ENCODE data around the gene GHR.

Gene GHR

GRCh38 chr5:42768106-42768504, 344.9 kb downstream of the GHR start:
- no peak overlapping the region for H3K23ac ChIP-seq (ENCODE audit: low read length)
- no peak overlapping the region for H2BK120ac ChIP-seq (ENCODE audit: low read depth, low read length)
- no peak overlapping the region for H3K4ac ChIP-seq (ENCODE audit: low read depth, low read length)
- H3K79me2 ChIP-seq (ENCODE audit: control insufficient read depth, insufficient read depth, low read length) = no peaks in the 10 kb centered on the region
- WGBS (ENCODE audit: extremely low coverage, insufficient coverage, low lambda C conversion rate) = no CpG with 5 or more reads among the region's 1 CpG
- H3K4me3 ChIP-seq (ENCODE audit: low read length) = no peak overlapping the region
- no peak overlapping the region for H3K56ac ChIP-seq (ENCODE audit: low read length)
- no peak overlapping the region for H3K27ac ChIP-seq (ENCODE audit: low read depth, low read length)
- no peak overlapping the region for H4K8ac ChIP-seq (ENCODE audit: low read depth, low read length)
- H2AK5ac ChIP-seq (ENCODE audit: low read length) = no peak overlapping the region
- H3K4me2 ChIP-seq (ENCODE audit: low read length) = no peak overlapping the region
- H3K18ac ChIP-seq (ENCODE audit: low read length) = no peak overlapping the region
- no peaks in the 10 kb centered on the region for H3K36me3 ChIP-seq (ENCODE audit: control insufficient read depth, insufficient read depth, low read length)
- no peaks in the 10 kb centered on the region for H3K79me1 ChIP-seq (ENCODE audit: low read length)
- no peak overlapping the region for H4K5ac ChIP-seq (ENCODE audit: low read length)
- no peak overlapping the region for H3K9ac ChIP-seq (ENCODE audit: low read length)
- H2BK5ac ChIP-seq (ENCODE audit: low read length) = no peak overlapping the region
- H3K27me3 ChIP-seq (ENCODE audit: insufficient read depth, low read length, poor library complexity) = no peaks in the 10 kb centered on the region
- no peak overlapping the region for H2BK15ac ChIP-seq (replicated peaks; ENCODE audit: low read depth)
- no peaks in the 10 kb centered on the region for H3K4me1 ChIP-seq (ENCODE audit: control insufficient read depth, low read depth, low read length)
- DNase-seq = no peak

GRCh38 chr5:42770003-42770402, 346.8 kb downstream of the GHR start:
- no peak for DNase-seq
- Histone ChIP-seq H3K79me2 (ENCODE audit: control insufficient read depth, insufficient read depth, low read length) (no peaks in the 10 kb centered on the region), H3K4ac (ENCODE audit: low read depth, low read length) (no peak overlapping the region), H2BK15ac (replicated peaks; ENCODE audit: low read depth) (no peak overlapping the region), H4K5ac (ENCODE audit: low read length) (no peak overlapping the region), H3K36me3 (ENCODE audit: control insufficient read depth, insufficient read depth, low read length) (no peaks in the 10 kb centered on the region), H3K79me1 (ENCODE audit: low read length) (no peaks in the 10 kb centered on the region), H2AK5ac (ENCODE audit: low read length) (no peak overlapping the region), H3K18ac (ENCODE audit: low read length) (no peak overlapping the region), H4K8ac (ENCODE audit: low read depth, low read length) (no peak overlapping the region), H2BK120ac (ENCODE audit: low read depth, low read length) (no peak overlapping the region), H2BK5ac (ENCODE audit: low read length) (no peak overlapping the region), H3K9ac (ENCODE audit: low read length) (no peak overlapping the region), H3K27ac (ENCODE audit: low read depth, low read length) (no peak overlapping the region), H3K56ac (ENCODE audit: low read length) (no peak overlapping the region), H3K27me3 (ENCODE audit: insufficient read depth, low read length, poor library complexity) (no peaks in the 10 kb centered on the region), H3K4me1 (ENCODE audit: control insufficient read depth, low read depth, low read length) (no peaks in the 10 kb centered on the region), H3K4me2 (ENCODE audit: low read length) (no peak overlapping the region), H3K4me3 (ENCODE audit: low read length) (no peak overlapping the region), H3K23ac (ENCODE audit: low read length) (no peak overlapping the region)
